Ascending aorta (tissue), 2 donors: ENCODE measurements around the gene MSI2. TPM values are rescaled to one million over a fixed set of nuclear protein-coding genes. Genes with fewer than 3 reads are reported as not detected.
"Not testable (repeated sequence)": the region's sequence is repeated elsewhere in the genome, so short reads cannot be mapped to it uniquely, and the experiment has no call there.

Experiments
- DNase-seq, 2 donors: peaks; one replicate each; pipeline ENCODE4 v3.0.0-alpha.2; 2019; ENCODE audit warnings: low spot score in 2 of 2
- H3K27ac ChIP-seq, 2 donors: fragments of 200-600 bp; sonication (generic); one replicate each; pipeline ENCODE4 v1.5.1; 2016 to 2017; ENCODE audit warnings: mild to moderate bottlenecking in 1 of 2
- H3K27me3 ChIP-seq: fragments of 200-600 bp; sonication (generic); one replicate; pipeline ENCODE4 v1.5.1; 2017
- H3K36me3 ChIP-seq, 2 donors: fragments of 200-600 bp; sonication (generic); one replicate each; pipeline ENCODE4 v1.5.1; 2016
- H3K4me1 ChIP-seq, 2 donors: fragments of 200-600 bp; sonication (generic); one replicate each; pipeline ENCODE4 v1.5.1; 2016 to 2017; ENCODE audit warnings: mild to moderate bottlenecking in 1 of 2
- H3K4me3 ChIP-seq, 2 donors: fragments of 200-600 bp; sonication (generic); one replicate each; pipeline ENCODE4 v1.5.1; 2016 to 2017; ENCODE audit warnings: mild to moderate bottlenecking in 1 of 2
- H3K9me3 ChIP-seq, 2 donors: fragments of 200-600 bp; sonication (generic); one replicate each; pipeline ENCODE4 v1.5.1; 2016
- CTCF ChIP-seq, 3 experiments: fragments of 200-600 bp in 2 of 3; fragments of 450-650 bp in 1 of 3; sonication (generic) in 2 of 3; IDR thresholded peaks; one replicate each; pipeline ENCODE4 v1.5.1; 2016 to 2019; ENCODE audit warnings: antibody characterized with exemption in 3 of 3, mild to moderate bottlenecking in 1 of 3, moderate library complexity in 1 of 3
- intact Hi-C: fragments of 100-400 bp; cut with DNase I; formaldehyde crosslinking; loops from one replicate; pipeline ENCODE4 v1.15.1; 2023
- total RNA-seq: library from RNA; depleted of rRNA; stranded (reverse); fragments of >200 nt; gene quantifications from one replicate; pipeline ENCODE4 v1.1.0, GENCODE V29; 2016

Gene MSI2
- total RNA-seq, 1 donor from 2014 or later, result 11.7 TPM

DNA sequence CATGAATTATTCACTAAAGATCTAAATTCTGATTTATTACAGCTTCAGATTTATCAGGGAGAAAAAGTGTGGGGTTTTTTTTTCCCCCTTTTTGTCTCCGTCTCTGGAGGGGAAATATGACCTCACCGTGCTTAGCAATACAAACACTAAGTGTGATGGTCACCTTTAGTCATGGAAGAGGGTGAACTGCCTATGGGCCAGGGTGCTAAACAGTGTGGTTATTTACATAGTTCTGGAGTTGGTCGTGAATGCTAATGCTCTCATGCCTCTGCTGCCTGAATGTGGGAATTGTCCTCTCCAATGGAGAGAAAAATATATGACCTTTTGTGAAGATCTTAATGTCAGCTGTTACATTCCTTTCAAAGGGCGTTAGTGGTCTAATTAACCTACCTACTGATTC is 44.8 kb upstream of the MSI2 start:
- intact Hi-C loops, result no loop called here

DNA sequence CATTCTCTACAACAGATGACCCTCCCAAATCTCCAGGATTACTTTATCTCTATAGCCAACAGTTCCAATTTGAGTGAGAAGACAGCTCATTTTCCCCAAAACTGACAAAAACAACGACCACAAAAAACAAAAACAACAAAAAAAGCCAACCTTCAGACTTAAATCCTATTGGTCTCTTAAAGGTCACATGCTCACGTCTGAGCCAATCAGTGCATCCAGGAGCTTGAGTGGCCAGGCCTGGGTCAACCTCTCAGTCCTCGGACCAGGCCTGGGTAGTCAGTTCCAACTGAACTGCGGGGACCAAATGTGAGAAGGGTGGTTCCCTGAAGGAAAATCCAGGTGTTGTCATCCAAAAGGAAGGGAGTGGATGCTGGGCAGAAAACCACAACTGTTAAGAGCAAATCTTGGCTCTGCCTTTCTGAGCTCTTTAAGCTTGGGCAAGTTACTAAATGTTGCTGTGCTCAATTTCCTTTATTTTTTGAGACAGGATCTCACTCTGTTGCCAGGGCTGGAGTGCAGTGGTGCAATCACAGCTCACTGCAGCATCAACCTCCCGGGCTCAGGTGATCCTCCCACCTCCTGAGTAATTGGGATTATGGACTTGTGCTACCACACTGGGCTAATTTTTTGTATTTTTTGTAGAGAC is 43.0 kb upstream of the MSI2 start:
- Histone ChIP-seq H3K27ac (no peak overlapping the region), H3K9me3 (peaks cover 0 to 12% of the 10 kb centered on the region in 2 donors), H3K4me1 (no peaks in the 10 kb centered on the region), H3K36me3 (no peaks in the 10 kb centered on the region), H3K4me3 (no peak overlapping the region), H3K27me3 (no peaks in the 10 kb centered on the region)
- TF ChIP-seq CTCF (IDR thresholded peaks at IDR 0.05), result no peak
- no peak for DNase-seq
- intact Hi-C loops, result no loop called here

More for the DNA sequence above, 44.8 kb upstream of the MSI2 start:
- no peak overlapping the region for H3K27ac ChIP-seq
- no peaks in the 10 kb centered on the region for H3K4me1 ChIP-seq
- no peak overlapping the region for H3K4me3 ChIP-seq
- peaks cover 0 to 14% of the 10 kb centered on the region in 2 donors for H3K9me3 ChIP-seq
- H3K36me3 ChIP-seq, result no peaks in the 10 kb centered on the region
- H3K27me3 ChIP-seq, result no peaks in the 10 kb centered on the region
- TF ChIP-seq CTCF (IDR thresholded peaks at IDR 0.05), result no peak
- DNase-seq, result no peak

GRCh38 chr17:57215317-57215716 is 41.0 kb upstream of the MSI2 start:
- no peaks in the 10 kb centered on the region for H3K36me3 ChIP-seq
- no peaks in the 10 kb centered on the region for H3K4me1 ChIP-seq
- no peaks in the 10 kb centered on the region for H3K27me3 ChIP-seq
- no peaks in the 10 kb centered on the region for H3K9me3 ChIP-seq
- peak; percentile 12 to 70 for DNase-seq
- H3K4me3 ChIP-seq, result no peak overlapping the region
- peak overlapping the region in 1 of 2 donors; percentile 59 for H3K27ac ChIP-seq
- intact Hi-C loops, result no loop called here
- no peak for TF ChIP-seq CTCF (IDR thresholded peaks at IDR 0.05)

- Histone ChIP-seq H3K27me3 (no peaks in the 10 kb centered on the region), H3K4me1 (no peaks in the 10 kb centered on the region), H3K27ac (no peak overlapping the region), H3K4me3 (no peak overlapping the region), H3K9me3 (peaks cover 0 to 19% of the 10 kb centered on the region in 2 donors), H3K36me3 (no peaks in the 10 kb centered on the region)
- DNase-seq, result no peak
- no peak for TF ChIP-seq CTCF (IDR thresholded peaks at IDR 0.05)
- intact Hi-C loops, result no loop called here
These were observed 34.7 kb upstream of the MSI2 start for GRCh38 chr17:57221366-57222350.

GRCh38 chr17:57222422-57222821 is 33.9 kb upstream of the MSI2 start:
- H3K4me1 ChIP-seq, H3K27me3 ChIP-seq, H3K27ac ChIP-seq, DNase-seq, H3K36me3 ChIP-seq, H3K4me3 ChIP-seq, intact Hi-C loops: not testable (repeated sequence)
- peaks cover 0 to 19% of the 10 kb centered on the region in 2 donors for H3K9me3 ChIP-seq

GRCh38 chr17:57225127-57225526 is 31.2 kb upstream of the MSI2 start:
- TF ChIP-seq CTCF (IDR thresholded peaks at IDR 0.05), result no peak
- H3K4me1 ChIP-seq, result no peaks in the 10 kb centered on the region
- no peak overlapping the region for H3K27ac ChIP-seq
- intact Hi-C loops, result no loop called here
- no peak for DNase-seq
- no peaks in the 10 kb centered on the region for H3K36me3 ChIP-seq
- peaks cover 0 to 19% of the 10 kb centered on the region in 2 donors for H3K9me3 ChIP-seq
- H3K4me3 ChIP-seq, result no peak overlapping the region
- H3K27me3 ChIP-seq, result no peaks in the 10 kb centered on the region
